HUES48 (cell line): ENCODE data around the gene SMLR1.
"Not testable (repeated sequence)": the region's sequence is repeated elsewhere in the genome, so short reads cannot be mapped to it uniquely, and the experiment has no call there.

ENCODE experiments used
- H3K27ac ChIP-seq: one replicate; pipeline ENCODE4 v1.7.0; 2013; ENCODE audit warnings: low read depth, low read length, inconsistent platforms
- H3K27me3 ChIP-seq: 2 replicates; pipeline ENCODE4 v1.6.1; 2013; ENCODE audit warnings: mild to moderate bottlenecking, low read length; ENCODE audit not compliant: control insufficient read depth, insufficient read depth
- H3K36me3 ChIP-seq: 2 replicates; pipeline ENCODE4 v1.6.1; 2013; ENCODE audit warnings: low read length; ENCODE audit not compliant: control insufficient read depth, insufficient read depth
- H3K4me1 ChIP-seq: 2 replicates; pipeline ENCODE4 v1.6.1; 2013; ENCODE audit warnings: mild to moderate bottlenecking, low read length; ENCODE audit not compliant: control insufficient read depth, insufficient read depth
- H3K4me3 ChIP-seq: 2 replicates; pipeline ENCODE4 v1.5.1; 2013; ENCODE audit warnings: mild to moderate bottlenecking, low read depth, low read length
- H3K9ac ChIP-seq: 2 replicates; pipeline ENCODE4 v1.6.1; 2013; ENCODE audit warnings: mild to moderate bottlenecking, low read depth, low read length, moderate library complexity
- H3K9me3 ChIP-seq: 2 replicates; pipeline ENCODE4 v1.6.1; 2013; ENCODE audit warnings: low read length; ENCODE audit not compliant: control insufficient read depth, insufficient read depth

The SMLR1 gene

DNA sequence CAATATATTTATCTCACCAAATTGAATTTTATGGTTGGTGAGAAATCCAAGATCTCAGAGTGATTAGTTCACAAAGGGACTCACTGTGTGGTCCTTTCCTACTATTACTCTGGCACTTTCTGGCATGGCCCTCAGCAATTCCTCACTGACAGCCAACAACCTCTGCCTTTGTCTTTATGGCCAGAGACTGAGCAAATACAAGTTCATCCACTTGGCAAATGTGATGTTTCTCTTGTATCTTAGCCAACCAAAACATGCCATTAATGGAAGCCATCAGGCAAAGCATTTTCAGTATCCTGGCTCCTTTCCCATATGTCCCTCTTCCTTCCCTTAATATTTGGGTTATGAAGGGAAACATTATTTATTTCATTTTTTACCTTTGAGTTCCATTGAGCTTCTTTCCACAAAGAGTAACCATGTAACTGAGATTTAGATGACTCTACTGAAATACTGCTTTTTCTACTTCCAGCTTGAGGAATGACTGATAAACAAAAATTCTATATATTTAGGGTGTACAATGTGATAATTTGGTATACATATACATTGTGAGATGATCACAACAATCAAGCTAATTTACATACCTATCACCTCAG is 30.8 kb upstream of the SMLR1 start:
- Histone ChIP-seq H3K9me3 (peaks cover 7% of the 10 kb centered on the region; the same call in 1 of the 2 replicates), H3K27me3 (no peaks in the 10 kb centered on the region), H3K27ac (no peak overlapping the region), H3K9ac (no peak overlapping the region), H3K4me1 (peaks cover 25% of the 10 kb centered on the region), H3K4me3 (no peak overlapping the region), H3K36me3 (no peaks in the 10 kb centered on the region)

DNA sequence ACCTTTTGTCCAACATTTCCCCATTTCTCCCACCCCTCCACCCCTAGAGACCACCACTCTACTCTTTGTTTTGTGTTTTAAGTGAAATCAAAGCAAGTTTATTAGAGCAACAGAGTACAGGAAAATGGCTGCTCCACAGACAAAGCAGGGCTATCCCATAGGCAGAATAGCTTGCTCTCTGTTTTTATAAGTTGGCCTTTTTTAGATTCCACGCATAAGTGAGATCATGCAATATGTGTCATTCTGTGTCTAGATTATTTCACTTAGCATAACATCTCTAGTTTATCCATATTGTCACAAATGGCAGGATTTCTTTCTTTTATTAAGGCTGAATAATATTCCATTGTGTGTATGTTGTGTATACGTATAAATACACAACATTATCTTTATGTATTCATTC is 30.1 kb upstream of the SMLR1 start:
- no peak overlapping the region for H3K27ac ChIP-seq
- no peaks in the 10 kb centered on the region for H3K36me3 ChIP-seq
- H3K4me3 ChIP-seq, result no peak overlapping the region
- H3K4me1 ChIP-seq, result peaks cover 25% of the 10 kb centered on the region
- H3K9ac ChIP-seq, result no peak overlapping the region
- H3K9me3 ChIP-seq, result peaks cover 7% of the 10 kb centered on the region; the same call in 1 of the 2 replicates
- H3K27me3 ChIP-seq, result no peaks in the 10 kb centered on the region

DNA sequence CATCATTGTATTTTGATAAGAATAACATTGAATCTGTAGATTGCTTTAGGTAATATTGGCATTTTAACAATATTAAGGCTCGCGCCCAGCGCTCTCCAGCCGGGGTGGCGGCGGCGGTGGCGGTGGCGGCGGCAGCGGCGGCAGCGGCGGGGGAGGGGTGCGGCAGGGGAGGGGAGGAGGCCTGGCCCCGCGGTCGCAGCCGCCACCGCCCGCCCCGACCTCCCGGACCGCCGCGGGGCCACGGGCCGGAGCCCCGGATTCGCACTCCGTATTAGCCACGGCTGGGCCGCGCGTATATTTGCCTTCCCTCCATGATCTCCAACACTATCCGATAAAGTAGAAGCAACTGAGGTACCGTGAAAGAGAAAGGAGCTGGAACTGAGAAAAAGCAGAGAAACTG is 25.8 kb upstream of the SMLR1 start:
- not testable (repeated sequence) for H3K4me3 ChIP-seq, H3K36me3 ChIP-seq, H3K27me3 ChIP-seq, H3K9me3 ChIP-seq, H3K9ac ChIP-seq, H3K4me1 ChIP-seq, H3K27ac ChIP-seq

DNA sequence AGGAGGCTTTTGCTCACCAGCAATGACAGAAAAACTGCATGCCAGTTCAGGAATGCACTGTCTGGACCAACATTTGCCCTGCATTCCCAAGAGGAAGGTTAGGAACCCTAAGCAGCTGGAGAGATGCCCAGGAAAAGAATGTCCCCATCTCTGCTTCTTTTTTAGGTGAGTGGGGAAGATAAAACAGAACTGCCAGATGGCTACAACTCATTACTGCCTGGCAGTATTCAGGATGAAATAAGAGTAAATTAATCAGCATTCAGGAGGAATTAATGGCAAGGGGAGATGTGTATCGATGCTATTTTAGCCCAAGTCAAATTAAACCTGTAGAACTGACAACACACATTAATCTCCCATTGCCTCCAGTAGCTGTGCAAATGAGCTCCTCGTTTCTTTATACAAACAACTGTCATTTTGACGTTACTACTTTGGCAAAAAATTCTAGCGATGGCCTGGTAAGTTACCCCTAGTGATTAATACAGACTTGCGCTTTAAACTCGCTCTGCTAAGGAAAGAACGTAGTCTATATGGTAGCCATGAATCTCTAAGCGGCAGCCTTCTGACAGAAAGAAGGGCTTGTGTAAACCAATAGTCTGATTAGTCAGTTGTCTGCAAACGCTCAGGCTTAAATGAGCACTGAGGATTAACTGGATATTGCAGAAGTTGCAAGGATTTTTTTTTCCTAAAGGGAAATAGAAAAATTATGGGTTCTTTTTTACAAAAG is 16.7 kb upstream of the SMLR1 start:
- Histone ChIP-seq H3K36me3 (no peaks in the 10 kb centered on the region), H3K4me3 (no peak overlapping the region), H3K27ac (no peak overlapping the region), H3K9ac (no peak overlapping the region), H3K4me1 (no peaks in the 10 kb centered on the region), H3K9me3 (no peaks in the 10 kb centered on the region), H3K27me3 (no peaks in the 10 kb centered on the region)

DNA sequence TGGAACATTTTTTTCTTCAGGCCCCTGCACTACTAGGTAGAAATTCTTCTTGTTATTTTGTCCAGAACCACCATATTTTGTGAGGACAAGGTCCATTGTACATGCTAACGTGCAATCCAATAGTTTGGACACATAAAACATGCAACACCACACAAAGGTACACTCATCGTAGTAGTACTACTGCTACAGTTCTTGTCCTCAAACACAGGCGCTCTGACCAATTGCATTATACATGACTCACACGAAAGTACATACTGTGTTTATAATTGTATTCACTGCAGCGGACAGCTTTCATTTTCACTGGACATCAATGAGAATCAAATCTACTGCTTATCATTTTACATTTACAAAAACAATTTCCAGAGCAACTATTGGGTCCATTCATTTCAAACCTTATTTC is 15.3 kb upstream of the SMLR1 start:
- Histone ChIP-seq H3K4me1 (no peaks in the 10 kb centered on the region), H3K27me3 (no peaks in the 10 kb centered on the region), H3K4me3 (no peak overlapping the region), H3K9me3 (no peaks in the 10 kb centered on the region), H3K27ac (no peak overlapping the region), H3K36me3 (no peaks in the 10 kb centered on the region), H3K9ac (no peak overlapping the region)

DNA sequence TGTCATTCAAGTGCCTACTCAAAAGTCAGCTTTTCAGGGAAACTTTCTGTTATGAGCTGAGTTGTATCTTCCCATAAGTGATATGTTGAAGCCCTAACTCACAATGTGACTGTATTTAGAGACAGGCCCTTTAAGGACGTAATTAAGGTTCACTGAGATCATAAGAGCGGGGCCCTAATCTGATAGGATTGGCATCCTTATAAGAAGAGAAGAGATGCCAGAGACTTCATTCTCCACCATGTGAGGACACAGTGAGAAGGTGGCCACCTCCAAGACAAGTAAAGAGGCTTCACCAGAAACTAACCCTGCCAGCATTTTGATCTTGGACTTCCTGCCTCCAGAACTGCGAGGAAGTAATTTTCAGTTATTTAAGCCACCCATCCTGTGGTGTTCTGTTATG is 12.7 kb upstream of the SMLR1 start:
- H3K27ac ChIP-seq, result no peak overlapping the region
- H3K36me3 ChIP-seq, result no peaks in the 10 kb centered on the region
- no peaks in the 10 kb centered on the region for H3K27me3 ChIP-seq
- H3K4me1 ChIP-seq, result no peaks in the 10 kb centered on the region
- H3K9me3 ChIP-seq, result no peaks in the 10 kb centered on the region
- no peak overlapping the region for H3K9ac ChIP-seq
- H3K4me3 ChIP-seq, result no peak overlapping the region

DNA sequence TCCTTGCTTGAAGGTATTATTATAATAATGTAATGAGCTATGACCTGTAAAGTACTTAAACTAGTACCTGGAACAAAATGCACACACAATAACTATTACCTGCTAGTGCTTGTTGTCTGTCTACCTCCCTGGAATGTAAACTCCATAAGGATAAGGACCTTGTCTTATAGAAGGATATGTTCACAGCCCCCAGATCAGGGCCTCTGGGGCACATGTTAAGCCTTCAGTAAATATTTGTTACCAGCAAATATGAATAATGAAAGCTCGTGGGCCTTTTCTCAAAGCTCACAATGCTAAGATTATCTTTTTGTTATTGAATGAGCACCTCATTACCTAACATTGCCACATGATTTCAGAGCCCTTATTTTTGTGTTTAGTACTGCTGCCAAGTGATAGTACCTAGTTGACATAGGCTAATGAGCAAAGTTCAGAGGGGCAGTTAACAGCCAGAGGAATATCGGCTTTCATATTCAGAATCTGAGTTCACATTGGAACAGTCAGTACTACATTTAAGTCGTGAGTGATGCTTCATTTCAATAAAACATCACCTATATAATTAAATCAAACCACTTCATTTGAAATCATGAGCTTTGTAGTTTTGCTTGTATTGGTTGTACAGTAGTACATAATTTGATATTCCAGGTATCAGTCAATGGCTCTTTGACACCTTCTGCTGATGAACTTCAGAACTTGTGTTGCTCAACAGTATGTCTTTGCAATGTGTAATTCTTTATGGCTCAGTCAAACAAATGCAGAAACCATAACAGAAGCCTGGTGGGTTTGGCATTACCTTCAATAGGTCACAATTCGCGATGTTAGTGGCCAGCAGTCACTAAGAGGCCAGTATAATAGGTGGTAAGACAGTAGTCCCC is 11.8 kb upstream of the SMLR1 start:
- Histone ChIP-seq H3K4me1 (no peaks in the 10 kb centered on the region), H3K9me3 (no peaks in the 10 kb centered on the region), H3K27me3 (no peaks in the 10 kb centered on the region), H3K4me3 (no peak overlapping the region), H3K9ac (no peak overlapping the region), H3K36me3 (no peaks in the 10 kb centered on the region), H3K27ac (no peak overlapping the region)

DNA sequence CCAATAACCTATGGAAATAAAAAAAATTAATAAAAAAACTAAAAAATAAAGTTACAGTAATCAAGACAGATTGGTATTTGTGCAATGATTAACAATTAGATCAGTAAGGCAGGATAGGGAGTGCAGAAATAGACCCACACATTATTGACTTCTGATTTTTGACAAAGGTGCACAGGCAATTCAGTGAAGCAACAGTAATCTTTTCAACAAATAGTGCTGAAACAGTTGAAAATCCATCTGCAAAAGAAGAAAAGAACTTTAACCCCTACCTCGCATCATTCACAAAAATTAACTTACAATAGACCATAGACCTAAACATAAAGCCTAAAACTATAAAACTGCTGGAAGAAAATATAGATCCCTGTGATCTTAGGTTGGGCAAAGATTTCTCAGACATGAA is 4.5 kb upstream of the SMLR1 start:
- Histone ChIP-seq H3K4me1 (peaks cover 20% of the 10 kb centered on the region), H3K27me3 (no peaks in the 10 kb centered on the region), H3K9ac (no peak overlapping the region), H3K4me3 (no peak overlapping the region), H3K9me3 (no peaks in the 10 kb centered on the region), H3K36me3 (no peaks in the 10 kb centered on the region), H3K27ac (no peak overlapping the region)

DNA sequence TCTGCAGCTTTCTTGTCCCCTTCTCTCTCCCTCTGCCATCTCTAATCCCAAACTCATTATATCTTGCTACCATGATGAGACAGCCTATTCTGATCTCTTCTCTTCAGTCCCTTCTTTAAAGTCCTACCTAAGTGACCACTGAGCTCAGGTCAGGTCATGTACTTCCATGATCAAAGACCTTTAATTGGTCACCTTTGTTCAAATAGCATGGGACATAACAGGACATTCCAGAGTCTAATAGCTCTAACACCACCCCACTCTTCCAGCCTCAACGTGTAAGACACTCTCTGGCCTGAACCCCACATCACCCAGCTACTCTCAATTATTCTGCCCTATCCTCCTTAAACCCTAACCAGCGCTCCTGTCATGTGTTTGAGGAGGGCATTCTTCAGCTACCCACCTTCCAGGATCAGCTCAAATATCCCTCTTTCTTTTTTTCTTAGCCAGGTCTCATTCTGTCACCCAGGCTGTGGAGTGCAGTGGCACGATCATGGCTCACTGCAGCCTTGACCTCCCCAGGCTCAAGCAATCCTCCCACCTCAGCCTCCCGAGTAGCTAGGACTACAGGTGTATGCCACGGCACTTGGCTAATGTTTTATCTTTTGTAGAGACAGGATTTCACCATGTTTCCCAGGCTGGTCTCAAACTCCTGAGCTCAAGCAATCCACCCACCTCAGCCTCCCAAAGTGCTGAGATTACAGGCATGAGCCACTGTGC is 2.1 kb upstream of the SMLR1 start:
- Histone ChIP-seq H3K27ac (peak overlapping the region; percentile 47), H3K4me3 (no peak overlapping the region), H3K9me3 (no peaks in the 10 kb centered on the region), H3K36me3 (no peaks in the 10 kb centered on the region), H3K4me1 (peaks cover 20% of the 10 kb centered on the region), H3K9ac (no peak overlapping the region), H3K27me3 (no peaks in the 10 kb centered on the region)

DNA sequence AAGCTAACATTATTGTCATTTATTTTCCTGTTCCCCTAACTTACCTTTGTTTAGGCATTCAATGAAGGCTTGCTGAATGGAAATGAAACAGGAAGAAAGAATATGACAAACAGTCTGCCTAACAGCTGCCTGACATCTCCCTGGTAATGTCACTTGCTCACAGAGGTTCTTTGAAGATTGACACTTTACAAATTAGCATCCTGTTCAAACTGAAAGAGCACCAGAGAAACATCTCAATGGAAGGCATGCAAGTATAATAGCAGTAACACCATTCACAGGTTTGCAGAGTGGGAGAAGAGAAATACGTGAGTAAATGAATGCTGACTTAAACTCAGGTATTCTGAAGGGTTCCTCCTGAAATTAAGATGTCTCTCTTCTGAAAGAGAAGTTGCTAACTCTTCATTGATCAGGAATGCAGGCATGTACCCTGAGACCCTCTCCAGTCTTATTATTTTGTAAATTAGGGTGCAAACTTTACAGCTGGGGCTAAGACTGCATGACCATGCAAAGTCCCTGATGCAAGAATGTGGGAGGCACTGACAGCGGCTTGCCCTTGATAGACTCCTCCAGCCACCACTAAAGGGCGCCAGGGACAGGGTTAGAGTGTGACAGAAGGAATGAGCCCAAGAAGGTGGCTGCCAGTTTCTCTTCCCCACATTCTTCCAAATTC is 1.3 kb upstream of the SMLR1 start:
- H3K36me3 ChIP-seq, result no peaks in the 10 kb centered on the region
- H3K27me3 ChIP-seq, result no peaks in the 10 kb centered on the region
- peaks cover 20% of the 10 kb centered on the region for H3K4me1 ChIP-seq
- H3K9me3 ChIP-seq, result no peaks in the 10 kb centered on the region
- peak overlapping the region; percentile 47 for H3K27ac ChIP-seq
- peak overlapping the region; percentile 4; the same call in 1 of the 2 replicates for H3K4me3 ChIP-seq
- no peak overlapping the region for H3K9ac ChIP-seq
